WI38 (cell line): Measurements from ENCODE around the gene TMEM229B.

Experiments
- H3K4me3 ChIP-seq: 2 replicates; pipeline ENCODE4 v1.5.1; 2011; ENCODE audit warnings: low read depth, mild to moderate bottlenecking, control low read depth, low read length
- CTCF ChIP-seq: IDR thresholded peaks from 2 replicates; pipeline ENCODE4 v1.5.1; 2012; ENCODE audit warnings: low read depth, mild to moderate bottlenecking, control low read depth, low read length

TMEM229B gene

GRCh38 chr14:67477926-67478799 lies 10.4 kb downstream of the TMEM229B start:
- H3K4me3 ChIP-seq, result no peak overlapping the region

GRCh38 chr14:67474366-67474765 lies 14.2 kb downstream of the TMEM229B start:
- H3K4me3 ChIP-seq, result no peak overlapping the region
- TF ChIP-seq CTCF, result no peak

More at GRCh38 chr14:67477926-67478799, 10.4 kb downstream of the TMEM229B start:
- TF ChIP-seq CTCF, result no peak

- TF ChIP-seq CTCF, result no peak
Observed at GRCh38 chr14:67473290-67474082, 15.0 kb downstream of the TMEM229B start.

GRCh38 chr14:67472726-67473125 lies 15.8 kb downstream of the TMEM229B start:
- no peak for TF ChIP-seq CTCF
- H3K4me3 ChIP-seq, result no peak overlapping the region

More at GRCh38 chr14:67473290-67474082, 15.0 kb downstream of the TMEM229B start:
- no peak overlapping the region for H3K4me3 ChIP-seq

GRCh38 chr14:67469954-67470353 lies 18.6 kb downstream of the TMEM229B start:
- TF ChIP-seq CTCF, result no peak
- no peak overlapping the region for H3K4me3 ChIP-seq

GRCh38 chr14:67468378-67468730 lies 20.2 kb downstream of the TMEM229B start:
- H3K4me3 ChIP-seq, result no peak overlapping the region
- no peak for TF ChIP-seq CTCF

- no peak for TF ChIP-seq CTCF
- H3K4me3 ChIP-seq, result no peak overlapping the region
Observed at GRCh38 chr14:67467134-67467533, 21.4 kb downstream of the TMEM229B start.
